RWPE2 (cell line): ENCODE measurements around the gene AVEN.
"Not testable (repeated sequence)": the region's sequence is repeated elsewhere in the genome, so short reads cannot be mapped to it uniquely, and the experiment has no call there.

Experiments
- ATAC-seq: fragments of 200-7000 bp; cut with Tn5 transposase; 3 replicates; pipeline ENCODE4 v1.9.1; 2021; ENCODE audit warnings: low read depth
- DNase-seq: peaks from one replicate; pipeline ENCODE4 v3.0.0-alpha.2; 2020; ENCODE audit warnings: low spot score
- H3K27ac ChIP-seq: fragments of 450-650 bp; 2 replicates; pipeline ENCODE4 v1.5.1; 2017; ENCODE audit warnings: mild to moderate bottlenecking; ENCODE audit not compliant: poor library complexity, severe bottlenecking
- H3K27me3 ChIP-seq: fragments of 250-450 bp; sonication (Bioruptor Pico); 2 replicates; pipeline ENCODE4 v1.5.1; 2021; ENCODE audit warnings: mild to moderate bottlenecking, moderate library complexity; ENCODE audit not compliant: insufficient read depth, poor library complexity, severe bottlenecking
- H3K36me3 ChIP-seq: fragments of 250-450 bp; sonication (Bioruptor Pico); 2 replicates; pipeline ENCODE4 v1.5.1; 2020; ENCODE audit warnings: low read depth, mild to moderate bottlenecking, moderate library complexity
- H3K4me1 ChIP-seq: fragments of 250-450 bp; sonication (Bioruptor Pico); 2 replicates; pipeline ENCODE4 v1.5.1; 2021; ENCODE audit warnings: mild to moderate bottlenecking, moderate library complexity; ENCODE audit not compliant: insufficient read depth, poor library complexity, severe bottlenecking
- H3K4me3 ChIP-seq: fragments of 250-450 bp; sonication (Bioruptor Pico); 2 replicates; pipeline ENCODE4 v1.5.1; 2021; ENCODE audit warnings: mild to moderate bottlenecking, moderate library complexity; ENCODE audit not compliant: severe bottlenecking
- H3K9me3 ChIP-seq: fragments of 250-450 bp; sonication (Bioruptor Pico); 2 replicates; pipeline ENCODE4 v1.5.1; 2021; ENCODE audit warnings: mild to moderate bottlenecking, moderate library complexity; ENCODE audit not compliant: severe bottlenecking
- TF ChIP-seq, protein P1 (sequence below): fragments of 450-650 bp; IDR thresholded peaks from one replicate; pipeline ENCODE4 v1.5.1; 2017; ENCODE audit warnings: mild to moderate bottlenecking, moderate library complexity; ENCODE audit not compliant: poor library complexity, severe bottlenecking

The AVEN gene

DNA sequence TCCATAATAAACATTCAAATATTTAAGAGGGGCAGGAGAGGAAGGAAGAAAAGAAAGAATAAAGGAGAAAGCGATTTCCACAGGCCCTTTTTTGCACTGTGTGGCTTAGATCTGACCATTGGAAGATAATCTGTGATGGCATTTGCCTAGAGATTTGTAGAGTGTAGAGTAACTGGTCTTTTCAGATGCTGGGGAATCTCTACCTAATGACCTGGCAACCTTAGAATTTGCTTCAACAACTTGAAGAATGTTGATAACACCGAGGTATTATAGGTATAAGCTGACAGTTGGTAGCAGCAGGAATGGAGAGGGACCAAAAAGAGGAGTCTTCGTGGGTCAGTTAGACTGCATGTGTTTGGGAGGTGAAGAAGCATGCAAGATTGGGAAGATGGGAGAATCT lies 20.9 kb upstream of the AVEN start:
- no peaks in the 10 kb centered on the region for H3K27me3 ChIP-seq
- H3K4me3 ChIP-seq, result no peak overlapping the region
- H3K4me1 ChIP-seq, result no peaks in the 10 kb centered on the region
- TF ChIP-seq, protein P1, sequence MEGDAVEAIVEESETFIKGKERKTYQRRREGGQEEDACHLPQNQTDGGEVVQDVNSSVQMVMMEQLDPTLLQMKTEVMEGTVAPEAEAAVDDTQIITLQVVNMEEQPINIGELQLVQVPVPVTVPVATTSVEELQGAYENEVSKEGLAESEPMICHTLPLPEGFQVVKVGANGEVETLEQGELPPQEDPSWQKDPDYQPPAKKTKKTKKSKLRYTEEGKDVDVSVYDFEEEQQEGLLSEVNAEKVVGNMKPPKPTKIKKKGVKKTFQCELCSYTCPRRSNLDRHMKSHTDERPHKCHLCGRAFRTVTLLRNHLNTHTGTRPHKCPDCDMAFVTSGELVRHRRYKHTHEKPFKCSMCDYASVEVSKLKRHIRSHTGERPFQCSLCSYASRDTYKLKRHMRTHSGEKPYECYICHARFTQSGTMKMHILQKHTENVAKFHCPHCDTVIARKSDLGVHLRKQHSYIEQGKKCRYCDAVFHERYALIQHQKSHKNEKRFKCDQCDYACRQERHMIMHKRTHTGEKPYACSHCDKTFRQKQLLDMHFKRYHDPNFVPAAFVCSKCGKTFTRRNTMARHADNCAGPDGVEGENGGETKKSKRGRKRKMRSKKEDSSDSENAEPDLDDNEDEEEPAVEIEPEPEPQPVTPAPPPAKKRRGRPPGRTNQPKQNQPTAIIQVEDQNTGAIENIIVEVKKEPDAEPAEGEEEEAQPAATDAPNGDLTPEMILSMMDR, result no peak
- ATAC-seq (no peak), DNase-seq (no peak)
- H3K27ac ChIP-seq, result no peak overlapping the region
- H3K9me3 ChIP-seq, result no peaks in the 10 kb centered on the region
- no peaks in the 10 kb centered on the region for H3K36me3 ChIP-seq

DNA sequence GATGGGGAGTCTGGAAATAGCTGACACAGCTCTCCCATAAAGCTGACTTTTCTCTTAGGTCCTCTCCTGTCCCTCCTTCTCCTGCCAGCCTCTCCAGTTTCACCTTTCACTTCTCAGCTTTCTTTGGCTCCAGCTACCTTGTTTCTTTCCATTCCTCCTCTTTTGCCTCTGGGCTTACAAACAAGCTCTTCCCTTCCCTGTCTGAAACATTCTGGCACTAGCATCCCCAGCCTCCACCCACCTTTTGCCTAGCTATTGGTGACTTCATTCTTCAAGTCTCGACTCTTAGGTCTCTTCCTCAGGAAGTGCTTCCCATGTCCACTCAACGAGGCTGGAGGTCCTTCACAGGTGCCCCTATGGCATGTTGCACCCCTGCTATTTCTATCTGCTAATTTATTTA lies 20.5 kb upstream of the AVEN start:
- H3K27ac ChIP-seq, result no peak overlapping the region
- H3K4me1 ChIP-seq, result no peaks in the 10 kb centered on the region
- TF ChIP-seq, protein P1, result no peak
- no peaks in the 10 kb centered on the region for H3K9me3 ChIP-seq
- H3K27me3 ChIP-seq, result no peaks in the 10 kb centered on the region
- no peaks in the 10 kb centered on the region for H3K36me3 ChIP-seq
- no peak for ATAC-seq
- no peak overlapping the region for H3K4me3 ChIP-seq
- DNase-seq, result no peak

- TF ChIP-seq, protein P1, result no peak
- Histone ChIP-seq H3K27ac (no peak overlapping the region), H3K27me3 (no peaks in the 10 kb centered on the region), H3K4me3 (no peak overlapping the region), H3K36me3 (no peaks in the 10 kb centered on the region), H3K4me1 (no peaks in the 10 kb centered on the region), H3K9me3 (no peaks in the 10 kb centered on the region)
- no peak for ATAC-seq
- DNase-seq, result no peak
Measured at GRCh38 chr15:34056911-34057310, 17.9 kb upstream of the AVEN start.

DNA sequence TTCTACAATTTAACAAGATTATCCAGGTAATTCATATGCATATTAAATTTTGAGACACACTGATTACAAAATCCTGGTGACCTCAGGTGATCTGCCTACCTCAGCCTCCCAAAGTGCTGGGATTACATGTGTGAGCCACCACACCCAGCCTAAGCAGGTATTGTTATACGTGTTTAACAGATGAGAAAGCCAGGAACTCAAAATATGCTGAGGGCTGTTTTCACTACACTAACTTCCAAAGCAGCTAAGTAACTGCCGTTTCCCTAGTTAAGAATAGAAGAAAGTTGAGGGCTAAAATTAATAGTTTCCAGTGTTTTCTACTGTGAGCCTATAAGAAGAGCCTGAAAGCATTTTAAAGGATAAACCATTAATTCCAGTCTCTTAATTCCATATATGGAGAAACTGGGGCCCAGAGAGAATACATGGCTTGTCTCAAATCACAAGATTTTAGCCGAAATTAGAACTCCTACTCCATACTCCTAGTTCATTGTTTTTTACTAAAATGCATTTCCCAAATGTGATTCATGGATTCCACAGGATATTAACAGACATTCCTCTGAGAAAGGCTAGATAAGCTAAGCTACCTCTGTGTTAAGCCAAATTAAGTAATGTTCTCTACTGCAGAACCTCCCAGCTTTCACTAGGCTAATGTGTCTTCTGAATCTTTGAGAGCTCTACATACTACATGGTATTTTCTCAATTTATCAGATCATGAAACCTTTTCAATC lies 17.0 kb upstream of the AVEN start:
- H3K27ac ChIP-seq, result no peak overlapping the region
- H3K4me3 ChIP-seq, result no peak overlapping the region
- H3K36me3 ChIP-seq, result no peaks in the 10 kb centered on the region
- peak; percentile 84 for ATAC-seq
- no peaks in the 10 kb centered on the region for H3K27me3 ChIP-seq
- H3K4me1 ChIP-seq, result no peaks in the 10 kb centered on the region
- no peak for DNase-seq
- TF ChIP-seq, protein P1, result no peak
- peaks cover 6% of the 10 kb centered on the region for H3K9me3 ChIP-seq

GRCh38 chr15:34054081-34054707 lies 15.2 kb upstream of the AVEN start:
- Histone ChIP-seq H3K4me1 (no peaks in the 10 kb centered on the region), H3K4me3 (no peak overlapping the region), H3K36me3 (no peaks in the 10 kb centered on the region), H3K27ac (no peak overlapping the region), H3K27me3 (no peaks in the 10 kb centered on the region), H3K9me3 (peaks cover 16% of the 10 kb centered on the region)
- DNase-seq (no peak), ATAC-seq (no peak)
- TF ChIP-seq, protein P1, result no peak

GRCh38 chr15:34050385-34050784 lies 11.4 kb upstream of the AVEN start:
- not testable (repeated sequence) for H3K36me3 ChIP-seq, ATAC-seq, H3K4me1 ChIP-seq, DNase-seq, H3K27me3 ChIP-seq, H3K4me3 ChIP-seq, H3K27ac ChIP-seq
- H3K9me3 ChIP-seq, result peaks cover 16% of the 10 kb centered on the region
